ENCODE measurements around the gene TPX2. TPM values are rescaled to one million over a fixed set of nuclear protein-coding genes. Genes with fewer than 3 reads are reported as not detected.

TPX2 gene
- total RNA-seq, 4 donors from 2014 or later = 4.4 to 26.4 (median 9.3) TPM

DNA sequence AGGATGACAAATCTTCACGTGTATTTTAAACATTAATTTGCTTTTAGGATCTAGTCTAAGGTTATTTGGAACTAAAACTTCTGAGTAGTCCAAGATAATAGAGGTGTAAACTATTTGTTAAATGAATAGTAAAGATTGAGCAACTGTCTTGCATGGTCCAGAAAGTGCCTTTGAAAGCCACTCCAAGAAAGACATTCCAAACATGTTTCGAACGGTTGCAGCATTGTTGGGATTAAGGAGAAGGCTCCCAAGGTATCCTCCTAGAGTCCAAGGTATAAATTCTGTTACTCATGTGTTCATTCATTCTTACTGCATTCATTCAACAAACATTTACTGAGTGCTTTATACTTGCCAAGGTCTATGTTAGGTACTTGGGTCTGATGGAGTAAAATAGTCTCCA, 51.3 kb downstream of the TPX2 start:
- H3K4me1 ChIP-seq = no peaks in the 10 kb centered on the region
- H3K9me3 ChIP-seq = no peaks in the 10 kb centered on the region
- H3K27me3 ChIP-seq = no peaks in the 10 kb centered on the region
- H3K27ac ChIP-seq = no peak overlapping the region
- H3K36me3 ChIP-seq = no peaks in the 10 kb centered on the region
- DNase-seq = no peak
- H3K4me3 ChIP-seq = no peak overlapping the region
- TF ChIP-seq CTCF (IDR thresholded peaks at IDR 0.05) (no peak), POLR2A (IDR thresholded peaks at IDR 0.05) (no peak)

DNA sequence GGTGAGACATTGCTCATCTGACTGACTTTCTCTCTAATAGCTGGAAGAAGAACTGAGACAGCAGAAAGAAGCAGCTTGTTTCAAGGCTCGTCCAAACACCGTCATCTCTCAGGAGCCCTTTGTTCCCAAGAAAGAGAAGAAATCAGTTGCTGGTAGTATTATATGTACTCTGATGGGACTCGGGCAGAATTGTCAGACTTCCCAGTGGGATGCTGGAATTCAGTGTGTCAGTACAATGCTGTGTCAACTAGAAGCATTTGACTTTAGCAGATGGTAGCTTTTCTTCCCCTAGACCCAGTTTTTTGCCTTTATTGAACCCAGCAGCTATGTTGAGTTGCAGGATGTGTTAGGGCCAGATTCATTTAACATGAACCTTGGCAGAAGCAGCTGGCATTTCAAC, 58.3 kb downstream of the TPX2 start:
- H3K4me3 ChIP-seq = no peak overlapping the region
- H3K27ac ChIP-seq = no peak overlapping the region
- H3K36me3 ChIP-seq = no peaks in the 10 kb centered on the region
- H3K4me1 ChIP-seq = no peaks in the 10 kb centered on the region
- no peak for DNase-seq
- no peaks in the 10 kb centered on the region for H3K9me3 ChIP-seq
- TF ChIP-seq POLR2A (IDR thresholded peaks at IDR 0.05) = no peak
- TF ChIP-seq CTCF (IDR thresholded peaks at IDR 0.05) = no peak
- H3K27me3 ChIP-seq = no peaks in the 10 kb centered on the region

DNA sequence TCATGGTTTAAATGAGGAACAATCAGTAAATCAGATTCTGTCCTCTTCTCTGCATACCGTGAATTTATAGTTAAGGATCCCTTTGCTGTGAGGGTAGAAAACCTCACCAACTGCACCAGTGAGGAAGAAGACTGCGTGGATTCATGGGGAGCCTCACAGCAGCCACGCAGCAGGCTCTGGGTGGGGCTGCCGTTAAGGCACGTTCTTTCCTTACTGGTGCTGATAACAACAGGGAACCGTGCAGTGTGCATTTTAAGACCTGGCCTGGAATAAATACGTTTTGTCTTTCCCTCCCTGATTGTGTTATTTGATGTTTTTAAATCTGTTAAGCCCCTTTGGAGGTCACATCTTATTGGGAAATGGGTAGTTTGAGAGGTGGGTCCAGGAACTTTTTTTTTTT, 62.4 kb downstream of the TPX2 start:
- no peak overlapping the region for H3K27ac ChIP-seq
- H3K4me3 ChIP-seq = no peak overlapping the region
- no peaks in the 10 kb centered on the region for H3K9me3 ChIP-seq
- no peak for DNase-seq
- TF ChIP-seq CTCF (IDR thresholded peaks at IDR 0.05) (no peak), POLR2A (IDR thresholded peaks at IDR 0.05) (no peak)
- H3K36me3 ChIP-seq = no peaks in the 10 kb centered on the region
- H3K4me1 ChIP-seq = no peaks in the 10 kb centered on the region
- H3K27me3 ChIP-seq = no peaks in the 10 kb centered on the region

DNA sequence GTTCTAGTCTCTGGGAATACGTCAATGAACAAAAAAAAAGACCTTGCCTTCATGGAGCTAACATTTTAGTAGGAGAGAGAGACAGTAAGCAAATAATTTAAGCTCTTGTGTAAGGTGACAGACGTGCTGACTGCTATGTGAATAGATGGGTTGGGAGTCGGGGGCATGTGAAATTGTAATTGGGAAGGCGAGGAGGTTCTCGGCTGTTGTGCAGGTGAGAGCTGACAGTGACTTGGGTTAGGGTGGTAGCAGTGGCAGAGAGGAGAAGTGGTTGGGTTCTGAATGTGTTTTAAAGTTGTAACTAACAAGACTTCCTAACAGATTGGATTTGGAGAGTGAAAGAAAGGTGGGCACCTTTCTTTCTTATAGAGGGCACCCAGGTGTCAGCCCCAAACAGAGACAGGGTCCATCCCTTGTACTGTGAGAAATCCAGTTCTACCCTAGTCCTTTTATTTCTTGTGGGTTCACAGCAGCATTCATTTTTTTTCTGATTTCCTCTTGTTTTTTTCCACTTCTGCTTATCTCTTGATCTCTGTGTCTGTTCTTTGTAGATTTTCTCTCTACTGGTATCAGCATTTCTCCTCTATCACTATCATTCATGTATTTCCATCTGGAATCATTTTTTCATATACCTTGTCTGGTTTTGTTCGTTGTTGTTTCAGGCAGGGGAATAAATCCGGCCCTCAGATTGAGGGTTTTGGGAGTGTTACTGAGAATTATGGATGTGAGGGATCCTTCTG, 64.6 kb downstream of the TPX2 start:
- no peak for DNase-seq
- no peaks in the 10 kb centered on the region for H3K4me1 ChIP-seq
- no peaks in the 10 kb centered on the region for H3K27me3 ChIP-seq
- no peaks in the 10 kb centered on the region for H3K36me3 ChIP-seq
- TF ChIP-seq POLR2A (IDR thresholded peaks at IDR 0.05) = no peak
- TF ChIP-seq CTCF (IDR thresholded peaks at IDR 0.05) = no peak
- H3K9me3 ChIP-seq = no peaks in the 10 kb centered on the region
- H3K27ac ChIP-seq = no peak overlapping the region
- H3K4me3 ChIP-seq = no peak overlapping the region

- Histone ChIP-seq H3K4me3 (no peak overlapping the region), H3K4me1 (no peaks in the 10 kb centered on the region), H3K36me3 (no peaks in the 10 kb centered on the region), H3K9me3 (no peaks in the 10 kb centered on the region), H3K27ac (no peak overlapping the region), H3K27me3 (no peaks in the 10 kb centered on the region)
- no peak for DNase-seq
- TF ChIP-seq POLR2A (IDR thresholded peaks at IDR 0.05) (no peak), CTCF (IDR thresholded peaks at IDR 0.05) (no peak)
Observed at GRCh38 chr20:31806564-31807355, 67.7 kb downstream of the TPX2 start.

Measured in Peyer's patch (tissue), 4 donors.